Measurements from ENCODE around the gene AP2B1. TPM values are rescaled to one million over a fixed set of nuclear protein-coding genes. Genes with fewer than 3 reads are reported as not detected.

AP2B1 gene
- total RNA-seq, 2 experiments from 2014 or later: 157 to 161 TPM

DNA sequence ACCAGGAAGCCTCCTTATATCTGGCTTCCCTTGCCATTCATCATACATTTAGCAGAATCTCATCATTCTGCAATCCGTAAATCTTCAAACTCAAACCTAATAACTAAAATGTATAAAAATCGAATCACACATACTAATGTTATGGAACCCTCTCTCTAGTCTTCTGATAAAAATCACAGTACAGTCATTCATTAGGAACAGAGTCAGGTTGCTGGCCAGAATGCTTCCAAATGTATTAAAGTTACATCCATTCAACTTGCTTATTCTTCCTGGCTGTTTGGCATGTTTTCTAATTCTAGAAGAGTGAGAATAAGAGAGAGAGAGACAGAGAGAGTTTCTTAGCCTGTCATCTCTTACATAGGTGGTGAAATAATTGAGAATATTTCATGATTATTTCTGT, 127.9 kb downstream of the AP2B1 start:
- peaks cover 4% of the 10 kb centered on the region for H3K4me1 Mint-ChIP-seq (ENCODE audit: low read depth)
- POLR2A ChIA-PET: no interaction called here
- DNase-seq: no peak
- H3K27ac Mint-ChIP-seq: no peak overlapping the region
- intact Hi-C loops (cut with micrococcal nuclease): no loop called here
- no peak for ATAC-seq
- no peak overlapping the region for H3K4me3 Mint-ChIP-seq
- H3K27me3 Mint-ChIP-seq: no peaks in the 10 kb centered on the region
- TF ChIP-seq, protein P1, sequence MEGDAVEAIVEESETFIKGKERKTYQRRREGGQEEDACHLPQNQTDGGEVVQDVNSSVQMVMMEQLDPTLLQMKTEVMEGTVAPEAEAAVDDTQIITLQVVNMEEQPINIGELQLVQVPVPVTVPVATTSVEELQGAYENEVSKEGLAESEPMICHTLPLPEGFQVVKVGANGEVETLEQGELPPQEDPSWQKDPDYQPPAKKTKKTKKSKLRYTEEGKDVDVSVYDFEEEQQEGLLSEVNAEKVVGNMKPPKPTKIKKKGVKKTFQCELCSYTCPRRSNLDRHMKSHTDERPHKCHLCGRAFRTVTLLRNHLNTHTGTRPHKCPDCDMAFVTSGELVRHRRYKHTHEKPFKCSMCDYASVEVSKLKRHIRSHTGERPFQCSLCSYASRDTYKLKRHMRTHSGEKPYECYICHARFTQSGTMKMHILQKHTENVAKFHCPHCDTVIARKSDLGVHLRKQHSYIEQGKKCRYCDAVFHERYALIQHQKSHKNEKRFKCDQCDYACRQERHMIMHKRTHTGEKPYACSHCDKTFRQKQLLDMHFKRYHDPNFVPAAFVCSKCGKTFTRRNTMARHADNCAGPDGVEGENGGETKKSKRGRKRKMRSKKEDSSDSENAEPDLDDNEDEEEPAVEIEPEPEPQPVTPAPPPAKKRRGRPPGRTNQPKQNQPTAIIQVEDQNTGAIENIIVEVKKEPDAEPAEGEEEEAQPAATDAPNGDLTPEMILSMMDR (IDR thresholded peaks at IDR 0.05): no peak
- no peaks in the 10 kb centered on the region for H3K9me3 Mint-ChIP-seq
- CTCF ChIA-PET: no interaction called here
- peaks cover 24% of the 10 kb centered on the region for H3K36me3 Mint-ChIP-seq (ENCODE audit: low read depth)

DNA sequence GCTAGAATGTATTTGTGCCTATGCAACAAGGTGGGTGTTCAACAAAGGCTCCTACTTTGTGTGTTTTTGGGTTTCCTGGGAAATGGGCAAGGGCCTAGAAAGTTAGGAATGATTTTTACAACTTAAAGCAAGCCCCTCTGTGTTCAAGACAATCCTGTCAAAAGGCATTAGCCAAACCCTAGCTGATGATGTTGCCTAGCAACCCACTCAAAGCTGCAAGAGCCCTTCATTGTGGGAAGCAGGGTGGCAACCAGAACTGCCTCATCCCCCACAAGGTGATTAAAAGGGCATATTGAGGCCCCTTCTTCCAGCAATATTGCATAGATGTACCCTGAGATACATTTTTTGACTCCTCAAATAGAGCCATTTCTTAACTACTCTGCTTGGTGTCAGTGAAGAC, 128.3 kb downstream of the AP2B1 start:
- Mint-ChIP-seq H3K9me3 (no peaks in the 10 kb centered on the region), H3K36me3 (ENCODE audit: low read depth) (peaks cover 24% of the 10 kb centered on the region), H3K27me3 (no peaks in the 10 kb centered on the region), H3K4me3 (no peak overlapping the region), H3K4me1 (ENCODE audit: low read depth) (peaks cover 3% of the 10 kb centered on the region), H3K27ac (no peak overlapping the region)
- TF ChIP-seq, protein P1 (IDR thresholded peaks at IDR 0.05): no peak
- no peak for ATAC-seq
- DNase-seq: no peak
- intact Hi-C loops (cut with micrococcal nuclease): no loop called here
- POLR2A ChIA-PET: interaction anchor here (1.0 kb wide), 1 partner anchor 12 kb away, joined by 3 read pairs; no protein-coding TSS in a partner anchor
- CTCF ChIA-PET: interaction anchor here (0.6 to 1.4 kb wide), 3 partner anchors 32 to 43 kb away, joined by 3 read pairs; no protein-coding TSS in a partner anchor

DNA sequence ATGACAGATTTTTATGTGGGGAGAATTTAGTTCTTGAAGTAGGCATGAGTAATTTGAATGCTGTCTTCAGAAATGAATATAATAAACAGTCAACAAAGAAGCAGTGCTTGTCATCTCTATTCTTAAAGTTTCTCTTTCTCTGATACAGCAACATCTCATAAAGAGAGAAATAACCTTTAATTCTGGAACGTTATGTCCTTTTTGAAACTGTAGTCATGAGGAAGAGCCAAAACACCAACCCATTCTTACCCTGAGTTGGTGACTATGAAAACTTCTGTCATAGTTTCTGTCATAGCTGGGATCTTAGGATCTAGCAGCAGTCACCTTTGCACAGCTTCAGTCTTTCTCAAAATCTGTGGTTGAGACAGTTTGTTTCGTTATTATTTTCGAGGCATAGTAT, 129.1 kb downstream of the AP2B1 start:
- Mint-ChIP-seq H3K4me3 (no peak overlapping the region), H3K27ac (no peak overlapping the region), H3K27me3 (no peaks in the 10 kb centered on the region), H3K36me3 (ENCODE audit: low read depth) (peaks cover 16% of the 10 kb centered on the region), H3K4me1 (ENCODE audit: low read depth) (peaks cover 2% of the 10 kb centered on the region), H3K9me3 (no peaks in the 10 kb centered on the region)
- DNase-seq: no peak
- intact Hi-C loops (cut with micrococcal nuclease): no loop called here
- TF ChIP-seq, protein P1 (IDR thresholded peaks at IDR 0.05): no peak
- POLR2A ChIA-PET: interaction anchor here (1.0 kb wide), 1 partner anchor 11 kb away, joined by 3 read pairs; no protein-coding TSS in a partner anchor
- no peak for ATAC-seq
- CTCF ChIA-PET: interaction anchor here (1.3 to 1.4 kb wide), 2 partner anchors 32 to 42 kb away, joined by 3 read pairs; no protein-coding TSS in a partner anchor

DNA sequence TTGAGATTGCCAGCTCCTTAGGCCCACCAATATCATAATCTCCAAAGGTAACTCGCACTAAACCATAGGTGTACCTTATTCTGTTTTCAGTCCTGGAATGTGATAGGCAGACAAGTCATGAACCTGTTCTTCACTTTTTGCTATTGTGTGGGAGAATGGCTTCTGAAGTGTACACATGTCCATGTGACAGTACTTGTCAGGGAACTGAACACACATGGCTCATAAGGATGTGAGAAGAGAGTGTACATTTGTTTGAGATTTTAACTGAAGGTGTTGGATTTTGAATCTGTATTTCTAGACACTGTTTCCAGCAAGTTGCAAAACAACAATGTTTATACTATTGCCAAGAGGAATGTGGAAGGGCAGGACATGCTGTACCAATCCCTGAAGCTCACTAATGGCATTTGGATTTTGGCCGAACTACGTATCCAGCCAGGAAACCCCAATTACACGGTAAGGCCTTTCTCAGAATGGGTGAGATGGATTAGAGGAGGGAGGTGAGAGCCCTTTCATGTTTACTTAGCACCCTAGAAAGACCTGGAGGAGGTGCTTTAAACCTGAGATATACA, 129.9 kb downstream of the AP2B1 start:
- H3K27me3 Mint-ChIP-seq: no peaks in the 10 kb centered on the region
- peaks cover 14% of the 10 kb centered on the region for H3K36me3 Mint-ChIP-seq (ENCODE audit: low read depth)
- TF ChIP-seq, protein P1 (IDR thresholded peaks at IDR 0.05): no peak
- DNase-seq (no peak), ATAC-seq (no peak)
- H3K9me3 Mint-ChIP-seq: no peaks in the 10 kb centered on the region
- ChIA-PET CTCF (interaction anchor here (1.0 to 1.4 kb wide), 3 partner anchors 29 to 41 kb away, joined by 3 to 4 read pairs (median 3); no protein-coding TSS in a partner anchor), POLR2A (no interaction called here)
- no peak overlapping the region for H3K4me3 Mint-ChIP-seq
- H3K27ac Mint-ChIP-seq: no peak overlapping the region
- intact Hi-C loops (cut with micrococcal nuclease): no loop called here
- no peaks in the 10 kb centered on the region for H3K4me1 Mint-ChIP-seq (ENCODE audit: low read depth)

DNA sequence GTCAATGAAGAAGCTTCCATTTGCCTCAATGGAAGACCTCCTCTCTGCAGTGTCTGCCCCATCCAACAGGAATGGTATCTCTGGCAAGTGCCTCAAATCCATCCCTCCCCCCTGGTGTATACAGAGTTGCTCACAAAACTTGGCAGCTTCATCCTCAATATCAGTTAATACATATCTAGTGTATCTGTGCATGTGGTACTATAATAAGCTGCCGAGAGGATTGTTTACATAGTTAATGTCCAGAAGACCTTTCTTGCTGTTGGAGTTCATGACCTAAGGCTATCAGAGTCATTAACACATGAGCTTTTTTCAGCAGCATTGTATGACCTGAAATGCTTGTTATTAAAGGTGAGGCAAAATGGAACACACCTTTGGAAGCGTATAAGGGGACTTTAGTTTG, 130.4 kb downstream of the AP2B1 start:
- H3K36me3 Mint-ChIP-seq (ENCODE audit: low read depth): peaks cover 14% of the 10 kb centered on the region
- no peaks in the 10 kb centered on the region for H3K27me3 Mint-ChIP-seq
- H3K27ac Mint-ChIP-seq: no peak overlapping the region
- TF ChIP-seq, protein P1 (IDR thresholded peaks at IDR 0.05): no peak
- intact Hi-C loops (cut with micrococcal nuclease): no loop called here
- H3K9me3 Mint-ChIP-seq: no peaks in the 10 kb centered on the region
- ChIA-PET POLR2A (interaction anchor here (1.2 kb wide), 1 partner anchor 12 kb away, joined by 3 read pairs; no protein-coding TSS in a partner anchor), CTCF (interaction anchor here (0.7 to 1.0 kb wide), 4 partner anchors 13 to 552 kb away, joined by 4 read pairs; no protein-coding TSS in a partner anchor)
- no peak overlapping the region for H3K4me3 Mint-ChIP-seq
- no peaks in the 10 kb centered on the region for H3K4me1 Mint-ChIP-seq (ENCODE audit: low read depth)
- no peak for DNase-seq
- no peak for ATAC-seq
